HCT116 (cell line): ENCODE measurements around the gene VTI1A.

Source experiments
- CEBPB ChIP-seq: IDR thresholded peaks from 2 replicates; pipeline ENCODE4 v1.6.1; 2012; ENCODE audit warnings: low read depth
- CTCF ChIP-seq, 3 experiments: fragments of 200-600 bp in 1 of 3; sonication (generic) in 1 of 3; IDR thresholded peaks in 2 of 3; conservative IDR thresholded peaks in 1 of 3; 2 replicates each; pipeline ENCODE4 v1.5.1; 2012 to 2017; ENCODE audit warnings: low read depth in 2 of 3, low read length in 2 of 3, antibody characterized with exemption in 1 of 3, borderline replicate concordance in 1 of 3, control low read depth in 1 of 3, mild to moderate bottlenecking in 1 of 3, mixed read lengths in 1 of 3, mixed run types in 1 of 3, moderate library complexity in 1 of 3; ENCODE audit not compliant: insufficient read depth in 1 of 3
- EGR1 ChIP-seq: IDR thresholded peaks from 2 replicates; pipeline ENCODE4 v1.6.1; 2012; ENCODE audit warnings: low read depth
- EZH2 ChIP-seq: fragments of 200-600 bp; sonication (generic); IDR thresholded peaks from 2 replicates; pipeline ENCODE4 v1.6.1; 2017; ENCODE audit warnings: antibody characterized with exemption, mixed run types
- JUND ChIP-seq: IDR thresholded peaks from 2 replicates; pipeline ENCODE4 v1.6.1; 2012
- POLR2A ChIP-seq: IDR thresholded peaks from 2 replicates; pipeline ENCODE4 v1.7.0; 2011; ENCODE audit warnings: borderline replicate concordance; ENCODE audit not compliant: insufficient read depth, insufficient read length; ENCODE audit errors: extremely low read depth
- RAD21 ChIP-seq: IDR thresholded peaks from 2 replicates; pipeline ENCODE4 v1.6.1; 2012; ENCODE audit warnings: low read depth, mild to moderate bottlenecking
- SP1 ChIP-seq: IDR thresholded peaks from 2 replicates; pipeline ENCODE4 v1.6.1; 2012; ENCODE audit warnings: low read depth
- SRF ChIP-seq: IDR thresholded peaks from 2 replicates; pipeline ENCODE4 v1.6.1; 2012; ENCODE audit warnings: low read depth
- TCF7L2 ChIP-seq: IDR thresholded peaks from 2 replicates; pipeline ENCODE4 v1.7.0; 2011; ENCODE audit warnings: borderline replicate concordance, inconsistent platforms; ENCODE audit not compliant: insufficient read depth, insufficient read length; ENCODE audit errors: extremely low read depth
- ZFX ChIP-seq: fragments of 450-650 bp; IDR thresholded peaks from 2 replicates; pipeline ENCODE4 v1.6.1; 2017
- TF ChIP-seq, protein P1 (sequence below): IDR thresholded peaks from 2 replicates; pipeline ENCODE4 v1.6.1; 2012
- TF ChIP-seq, protein P2 (sequence below): IDR thresholded peaks from 2 replicates; pipeline ENCODE4 v1.6.1; 2012; ENCODE audit warnings: low read depth

DNA sequence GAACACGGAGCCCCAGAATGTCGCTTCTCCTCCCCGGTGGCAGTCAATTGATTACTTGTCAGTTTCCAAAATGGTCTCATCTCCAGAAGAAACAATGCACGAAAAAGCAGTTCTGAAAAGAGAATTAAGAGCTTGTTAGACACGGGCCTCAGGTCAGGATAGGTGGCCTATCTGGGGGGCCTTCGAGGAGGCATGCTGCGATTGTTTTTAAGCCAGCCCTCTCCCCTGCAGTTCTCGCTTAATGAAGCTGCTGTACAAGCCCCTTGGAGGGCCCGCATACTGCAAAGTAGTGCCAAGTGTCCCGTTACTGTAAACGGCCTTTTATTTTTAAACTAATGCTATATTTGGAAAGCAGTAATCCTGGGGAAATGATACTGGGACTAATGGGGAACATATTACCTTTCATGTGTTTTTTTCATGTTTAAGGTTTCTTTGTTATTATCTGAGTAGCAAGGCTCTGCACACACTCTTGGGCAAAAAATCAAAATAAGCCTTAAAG lies 388.3 kb downstream of the VTI1A start:
- no peak for TF ChIP-seq CTCF (IDR thresholded peaks at IDR 0.05 in 2 of 3, conservative IDR thresholded peaks at IDR 0.05 in 1 of 3; ENCODE audit: borderline replicate concordance in 1 of 3, insufficient read depth in 1 of 3, low read depth in 2 of 3, low read length in 2 of 3)
- no peak for TF ChIP-seq JUND
- no peak for TF ChIP-seq EZH2
- TF ChIP-seq, protein P1, sequence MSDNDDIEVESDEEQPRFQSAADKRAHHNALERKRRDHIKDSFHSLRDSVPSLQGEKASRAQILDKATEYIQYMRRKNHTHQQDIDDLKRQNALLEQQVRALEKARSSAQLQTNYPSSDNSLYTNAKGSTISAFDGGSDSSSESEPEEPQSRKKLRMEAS: no peak
- TF ChIP-seq POLR2A: no peak
- no peak for TF ChIP-seq SRF
- TF ChIP-seq TCF7L2: no peak
- TF ChIP-seq RAD21: no peak
- TF ChIP-seq, protein P2, sequence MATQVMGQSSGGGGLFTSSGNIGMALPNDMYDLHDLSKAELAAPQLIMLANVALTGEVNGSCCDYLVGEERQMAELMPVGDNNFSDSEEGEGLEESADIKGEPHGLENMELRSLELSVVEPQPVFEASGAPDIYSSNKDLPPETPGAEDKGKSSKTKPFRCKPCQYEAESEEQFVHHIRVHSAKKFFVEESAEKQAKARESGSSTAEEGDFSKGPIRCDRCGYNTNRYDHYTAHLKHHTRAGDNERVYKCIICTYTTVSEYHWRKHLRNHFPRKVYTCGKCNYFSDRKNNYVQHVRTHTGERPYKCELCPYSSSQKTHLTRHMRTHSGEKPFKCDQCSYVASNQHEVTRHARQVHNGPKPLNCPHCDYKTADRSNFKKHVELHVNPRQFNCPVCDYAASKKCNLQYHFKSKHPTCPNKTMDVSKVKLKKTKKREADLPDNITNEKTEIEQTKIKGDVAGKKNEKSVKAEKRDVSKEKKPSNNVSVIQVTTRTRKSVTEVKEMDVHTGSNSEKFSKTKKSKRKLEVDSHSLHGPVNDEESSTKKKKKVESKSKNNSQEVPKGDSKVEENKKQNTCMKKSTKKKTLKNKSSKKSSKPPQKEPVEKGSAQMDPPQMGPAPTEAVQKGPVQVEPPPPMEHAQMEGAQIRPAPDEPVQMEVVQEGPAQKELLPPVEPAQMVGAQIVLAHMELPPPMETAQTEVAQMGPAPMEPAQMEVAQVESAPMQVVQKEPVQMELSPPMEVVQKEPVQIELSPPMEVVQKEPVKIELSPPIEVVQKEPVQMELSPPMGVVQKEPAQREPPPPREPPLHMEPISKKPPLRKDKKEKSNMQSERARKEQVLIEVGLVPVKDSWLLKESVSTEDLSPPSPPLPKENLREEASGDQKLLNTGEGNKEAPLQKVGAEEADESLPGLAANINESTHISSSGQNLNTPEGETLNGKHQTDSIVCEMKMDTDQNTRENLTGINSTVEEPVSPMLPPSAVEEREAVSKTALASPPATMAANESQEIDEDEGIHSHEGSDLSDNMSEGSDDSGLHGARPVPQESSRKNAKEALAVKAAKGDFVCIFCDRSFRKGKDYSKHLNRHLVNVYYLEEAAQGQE: no peak
- TF ChIP-seq ZFX: no peak
- TF ChIP-seq EGR1: no peak
- no peak for TF ChIP-seq SP1
- no peak for TF ChIP-seq CEBPB
